Naive thymus-derived CD4-positive, alpha-beta T cell (primary cell): ENCODE data around the gene AZIN2. TPM values are rescaled to one million over a fixed set of nuclear protein-coding genes. Genes with fewer than 3 reads are reported as not detected.

Experiments
- ATAC-seq: fragments of 150-1000 bp; cut with Tn5 transposase; 2 replicates; pipeline ENCODE4 v1.10.0; 2021; ENCODE audit warnings: mild to moderate bottlenecking, moderate library complexity
- CTCF ChIA-PET: fragments of 350-600 bp; sonication (Branson Sonifier 250); formaldehyde crosslinking; loops from one replicate; lab custom pipeline; 2021; ENCODE audit warnings: antibody characterized with exemption; lab: Charles Lee
- POLR2A ChIA-PET: fragments of 350-600 bp; sonication (Branson Sonifier 250); formaldehyde crosslinking; loops from one replicate; lab custom pipeline; 2021; ENCODE audit warnings: antibody characterized with exemption, inconsistent platforms; lab: Charles Lee
- DNase-seq, 9 donors: peaks; one replicate each; pipeline versions ENCODE4 v3.0.0 to v3.0.0-alpha.2; 2020 to 2022; ENCODE audit warnings: mixed read lengths in 1 of 9
- H3K27ac ChIP-seq: one replicate; pipeline ENCODE4 v1.7.0; 2013; ENCODE audit warnings: mild to moderate bottlenecking, low read depth, low read length, moderate library complexity
- H3K27me3 ChIP-seq, 2 donors: one replicate each; pipeline ENCODE4 v1.7.0; 2013; ENCODE audit warnings: low read length in 2 of 2, mild to moderate bottlenecking in 2 of 2, moderate library complexity in 2 of 2; ENCODE audit not compliant: control insufficient read depth in 2 of 2, insufficient read depth in 2 of 2
- H3K36me3 ChIP-seq, 3 experiments: 1 replicate in 2 of 3; 2 replicates in 1 of 3; pipeline ENCODE4 v1.7.0; 2013; ENCODE audit warnings: low read length in 3 of 3, mild to moderate bottlenecking in 3 of 3, moderate library complexity in 1 of 3; ENCODE audit not compliant: insufficient read depth in 3 of 3, control insufficient read depth in 2 of 3
- H3K4me1 ChIP-seq, 2 donors: one replicate each; pipeline ENCODE4 v1.7.0; 2013; ENCODE audit warnings: low read length in 2 of 2, mild to moderate bottlenecking in 2 of 2, moderate library complexity in 1 of 2; ENCODE audit not compliant: control insufficient read depth in 2 of 2, insufficient read depth in 2 of 2
- H3K4me3 ChIP-seq: 2 replicates; pipeline ENCODE4 v1.7.0; 2013; ENCODE audit warnings: mild to moderate bottlenecking, low read length
- H3K9me3 ChIP-seq, 3 experiments: 1 replicate in 2 of 3; 2 replicates in 1 of 3; pipeline ENCODE4 v1.7.0; 2013; ENCODE audit warnings: low read length in 3 of 3; ENCODE audit not compliant: control insufficient read depth in 2 of 3
- H3K27ac Mint-ChIP-seq, 9 donors: one replicate each; pipeline ENCODE4 v1.8.0; 2020 to 2022; ENCODE audit warnings: mixed read lengths in 9 of 9, mild to moderate bottlenecking in 8 of 9, moderate library complexity in 5 of 9, inconsistent platforms in 2 of 9
- H3K27me3 Mint-ChIP-seq, 5 donors: one replicate each; pipeline ENCODE4 v1.8.0; 2021 to 2022; ENCODE audit warnings: mixed read lengths in 5 of 5, mild to moderate bottlenecking in 1 of 5
- H3K36me3 Mint-ChIP-seq, 5 donors: one replicate each; pipeline ENCODE4 v1.8.0; 2020 to 2022; ENCODE audit warnings: mixed read lengths in 5 of 5, mild to moderate bottlenecking in 3 of 5, inconsistent platforms in 1 of 5
- H3K4me1 Mint-ChIP-seq, 7 donors: one replicate each; pipeline ENCODE4 v1.8.0; 2020 to 2022; ENCODE audit warnings: mixed read lengths in 7 of 7, mild to moderate bottlenecking in 3 of 7, inconsistent platforms in 1 of 7
- H3K4me3 Mint-ChIP-seq, 10 donors: one replicate each; pipeline ENCODE4 v1.8.0; 2020 to 2022; ENCODE audit warnings: mild to moderate bottlenecking in 10 of 10, mixed read lengths in 10 of 10, moderate library complexity in 6 of 10, inconsistent platforms in 2 of 10
- H3K9me3 Mint-ChIP-seq, 11 donors: one replicate each; pipeline ENCODE4 v1.8.0; 2020 to 2022; ENCODE audit warnings: mixed read lengths in 11 of 11, mild to moderate bottlenecking in 4 of 11, inconsistent platforms in 1 of 11, moderate library complexity in 1 of 11
- intact Hi-C, 2 donors: fragments of 100-400 bp; cut with micrococcal nuclease; formaldehyde crosslinking; loops; one replicate each; pipeline ENCODE4 v1.15.1; 2023
- polyA plus RNA-seq, 2 donors: library from polyadenylated mRNA; unstranded; fragments of 300-500 nt; fragmentation: Illumina TruSeq; gene quantifications; one replicate each; pipeline ENCODE4 v1.2.3, GENCODE V29; 2021
- total RNA-seq, 6 experiments: library from RNA in 5 of 6; stranded (reverse) in 5 of 6; gene quantifications; 1 replicate in 5 of 6; 2 replicates in 1 of 6; pipeline ENCODE4 v1.2.3 and lab custom pipeline; 2021 to 2026

The AZIN2 gene
- total and polyA plus RNA-seq, 7 experiments from 2014 or later = 4.3 to 9.6 (median 6.0) TPM

GRCh38 chr1:33118274-33118673 lies 37.3 kb downstream of the AZIN2 start:
- no peak for ATAC-seq
- Mint-ChIP-seq H3K27ac (peak overlapping the region in 2 of 9 donors; percentile 14 to 72), H3K36me3 (peaks cover 0 to 7% (median 0%) of the 10 kb centered on the region in 5 donors), H3K4me1 (peaks cover 0 to 6% (median 0%) of the 10 kb centered on the region in 7 donors), H3K27me3 (no peaks in the 10 kb centered on the region), H3K4me3 (no peak overlapping the region), H3K9me3 (no peaks in the 10 kb centered on the region)
- Histone ChIP-seq H3K4me3 (no peak overlapping the region), H3K4me1 (no peaks in the 10 kb centered on the region), H3K27ac (no peak overlapping the region), H3K27me3 (no peaks in the 10 kb centered on the region), H3K9me3 (no peaks in the 10 kb centered on the region), H3K36me3 (no peaks in the 10 kb centered on the region)
- intact Hi-C loops = loop anchor here in 1 of 2 donors (10.0 kb wide), 1 partner anchor 177 kb away; no protein-coding TSS in a partner anchor
- ChIA-PET CTCF (no interaction called here), POLR2A (no interaction called here)
- no peak for DNase-seq

DNA sequence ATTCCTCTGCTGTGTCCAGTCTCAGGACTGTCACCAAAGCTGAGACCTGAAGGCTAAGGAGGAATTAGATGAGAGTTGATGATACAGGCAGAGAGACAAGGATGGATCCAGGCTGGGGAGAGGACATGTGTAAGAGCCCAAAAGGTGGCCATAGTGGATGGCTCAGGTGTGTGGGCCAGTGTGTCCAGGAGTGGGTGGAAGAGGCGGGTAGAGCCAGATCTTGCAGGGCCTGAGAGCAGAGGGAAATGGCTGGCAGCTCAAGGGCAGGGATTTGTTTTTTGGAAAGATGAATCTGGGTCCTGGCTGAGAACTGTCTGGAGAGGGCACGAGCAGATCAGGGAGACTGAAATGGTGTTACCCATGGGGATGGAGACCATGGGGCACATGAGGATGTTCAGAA lies 38.1 kb downstream of the AZIN2 start:
- intact Hi-C loops = loop anchor here in 1 of 2 donors (10.0 kb wide), 1 partner anchor 176 kb away; no protein-coding TSS in a partner anchor
- Histone ChIP-seq H3K27me3 (no peaks in the 10 kb centered on the region), H3K4me1 (no peaks in the 10 kb centered on the region), H3K9me3 (no peaks in the 10 kb centered on the region), H3K4me3 (no peak overlapping the region), H3K27ac (no peak overlapping the region), H3K36me3 (no peaks in the 10 kb centered on the region)
- Mint-ChIP-seq H3K27me3 (no peaks in the 10 kb centered on the region), H3K36me3 (peaks cover 0 to 7% (median 0%) of the 10 kb centered on the region in 5 donors), H3K4me3 (no peak overlapping the region), H3K9me3 (no peaks in the 10 kb centered on the region), H3K27ac (peak overlapping the region in 1 of 9 donors; percentile 47), H3K4me1 (peaks cover 0 to 6% (median 0%) of the 10 kb centered on the region in 7 donors)
- CTCF ChIA-PET = no interaction called here
- POLR2A ChIA-PET = no interaction called here
- DNase-seq = no peak
- ATAC-seq = no peak

- H3K4me3 Mint-ChIP-seq = peak overlapping the region in 1 of 10 donors; percentile 25
- peaks cover 0 to 9% (median under 1%) of the 10 kb centered on the region in 5 donors for H3K36me3 Mint-ChIP-seq
- no peaks in the 10 kb centered on the region for H3K9me3 Mint-ChIP-seq
- no peaks in the 10 kb centered on the region for H3K27me3 Mint-ChIP-seq
- intact Hi-C loops = loop anchor here in 1 of 2 donors (10.0 kb wide), 1 partner anchor 175 kb away; no protein-coding TSS in a partner anchor
- no peak overlapping the region for H3K27ac ChIP-seq
- H3K4me1 Mint-ChIP-seq = peaks cover 0 to 6% (median 0%) of the 10 kb centered on the region in 7 donors
- H3K36me3 ChIP-seq = no peaks in the 10 kb centered on the region
- no peak overlapping the region for H3K27ac Mint-ChIP-seq
- CTCF ChIA-PET = no interaction called here
- no peak overlapping the region for H3K4me3 ChIP-seq
- ATAC-seq (no peak), DNase-seq (no peak)
- H3K4me1 ChIP-seq = no peaks in the 10 kb centered on the region
- POLR2A ChIA-PET = no interaction called here
- H3K9me3 ChIP-seq = no peaks in the 10 kb centered on the region
- no peaks in the 10 kb centered on the region for H3K27me3 ChIP-seq
Measured at GRCh38 chr1:33119532-33120217, 38.7 kb downstream of the AZIN2 start.

DNA sequence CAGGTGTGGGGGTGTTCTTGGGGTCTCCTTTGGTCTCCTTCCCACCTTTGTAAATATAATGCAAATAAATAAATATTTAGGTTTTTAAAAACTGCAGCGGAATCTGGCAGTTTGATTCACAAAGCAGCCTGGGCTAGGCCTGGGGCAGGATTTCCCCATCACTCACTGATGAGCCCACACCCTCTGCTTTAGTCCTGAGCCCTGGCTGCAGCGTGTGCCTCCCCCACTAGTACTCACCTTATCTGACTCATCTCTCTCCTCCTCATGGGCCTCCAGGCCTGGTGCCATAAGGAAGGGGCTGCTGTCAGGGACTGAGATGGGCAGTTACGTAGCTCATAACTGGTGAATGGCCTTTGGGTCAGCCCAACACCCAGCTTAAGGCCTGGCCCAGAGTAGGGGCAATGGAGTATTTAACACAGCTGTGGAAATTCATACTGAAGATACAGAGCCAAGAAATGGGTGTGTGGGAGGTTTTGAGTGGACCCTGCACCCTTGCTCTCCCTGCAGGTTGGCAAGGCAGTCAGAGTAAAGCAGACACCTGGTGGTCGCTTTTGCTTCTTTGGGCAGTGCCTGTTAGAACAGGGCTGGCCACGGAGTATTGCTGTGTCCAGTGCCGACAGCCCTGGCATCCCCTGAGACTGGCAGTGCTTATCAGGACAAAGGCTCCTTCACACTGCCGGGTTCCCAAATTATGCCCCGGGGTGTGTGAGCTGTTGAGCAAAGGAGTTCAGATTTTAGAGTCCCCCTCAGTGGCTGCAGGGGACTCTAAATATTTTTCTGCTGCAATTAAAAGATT lies 39.7 kb downstream of the AZIN2 start:
- intact Hi-C loops = no loop called here
- H3K36me3 Mint-ChIP-seq = peaks cover 0 to 17% (median 10%) of the 10 kb centered on the region in 5 donors
- peaks cover 4 to 12% (median 5%) of the 10 kb centered on the region in 7 donors for H3K4me1 Mint-ChIP-seq
- H3K4me3 Mint-ChIP-seq = no peak overlapping the region
- POLR2A ChIA-PET = no interaction called here
- no peak overlapping the region for H3K4me3 ChIP-seq
- no peaks in the 10 kb centered on the region for H3K27me3 Mint-ChIP-seq
- no peaks in the 10 kb centered on the region for H3K27me3 ChIP-seq
- no peaks in the 10 kb centered on the region for H3K36me3 ChIP-seq
- CTCF ChIA-PET = no interaction called here
- no peaks in the 10 kb centered on the region for H3K9me3 ChIP-seq
- no peak for DNase-seq
- no peaks in the 10 kb centered on the region for H3K4me1 ChIP-seq
- no peak overlapping the region for H3K27ac Mint-ChIP-seq
- H3K27ac ChIP-seq = no peak overlapping the region
- H3K9me3 Mint-ChIP-seq = peaks cover 0 to under 1% (median 0%) of the 10 kb centered on the region in 11 donors
- ATAC-seq = no peak

- Mint-ChIP-seq H3K4me3 (no peak overlapping the region), H3K36me3 (peaks cover 0 to 24% (median 8%) of the 10 kb centered on the region in 5 donors), H3K27me3 (no peaks in the 10 kb centered on the region), H3K27ac (no peak overlapping the region), H3K4me1 (peaks cover 10 to 23% (median 14%) of the 10 kb centered on the region in 7 donors), H3K9me3 (peaks cover 0 to 2% (median 0%) of the 10 kb centered on the region in 11 donors)
- Histone ChIP-seq H3K27ac (no peak overlapping the region), H3K36me3 (no peaks in the 10 kb centered on the region), H3K27me3 (no peaks in the 10 kb centered on the region), H3K4me3 (no peak overlapping the region), H3K4me1 (peaks cover 6 to 8% of the 10 kb centered on the region in 2 donors), H3K9me3 (no peaks in the 10 kb centered on the region)
- intact Hi-C loops = no loop called here
- ATAC-seq = no peak
- ChIA-PET CTCF (no interaction called here), POLR2A (no interaction called here)
- DNase-seq = no peak
Measured at GRCh38 chr1:33121728-33122127, 40.8 kb downstream of the AZIN2 start.

- H3K4me1 Mint-ChIP-seq = peaks cover 10 to 28% (median 23%) of the 10 kb centered on the region in 7 donors
Measured at GRCh38 chr1:33122483-33123178, 41.7 kb downstream of the AZIN2 start.

More at GRCh38 chr1:33122483-33123178, 41.7 kb downstream of the AZIN2 start:
- peaks cover 0 to 2% (median 0%) of the 10 kb centered on the region in 11 donors for H3K9me3 Mint-ChIP-seq
- CTCF ChIA-PET = no interaction called here
- no peaks in the 10 kb centered on the region for H3K36me3 ChIP-seq
- H3K27me3 ChIP-seq = no peaks in the 10 kb centered on the region
- peaks cover 6 to 10% of the 10 kb centered on the region in 2 donors for H3K4me1 ChIP-seq
- H3K4me3 ChIP-seq = no peak overlapping the region
- H3K27ac Mint-ChIP-seq = peak overlapping the region in 2 of 9 donors; percentile 14 to 19
- intact Hi-C loops = no loop called here
- DNase-seq (no peak), ATAC-seq (no peak)
- H3K27ac ChIP-seq = no peak overlapping the region
- H3K4me3 Mint-ChIP-seq = no peak overlapping the region
- H3K27me3 Mint-ChIP-seq = peaks cover 0 to 3% (median 0%) of the 10 kb centered on the region in 5 donors
- peaks cover 0 to 24% (median 12%) of the 10 kb centered on the region in 5 donors for H3K36me3 Mint-ChIP-seq
- H3K9me3 ChIP-seq = no peaks in the 10 kb centered on the region
- POLR2A ChIA-PET = no interaction called here
